Left lung (tissue), 10 donors: Measurements from ENCODE around the gene CAMK2N2. TPM values are rescaled to one million over a fixed set of nuclear protein-coding genes. Genes with fewer than 3 reads are reported as not detected.

Experiments
- ATAC-seq: fragments of 200-7000 bp; cut with Tn5 transposase; one replicate; pipeline ENCODE4 v1.9.1; 2020; ENCODE audit warnings: moderate library complexity
- DNase-seq, 4 donors: peaks; one replicate each; pipeline ENCODE4 v3.0.0-alpha.2; 2013 to 2020
- H3K27ac ChIP-seq, 2 donors: fragments of 200-600 bp; sonication (generic) in 1 of 2; one replicate each; pipeline versions ENCODE4 v1.5.0 to v1.8.0; 2020 to 2021
- H3K27me3 ChIP-seq, 2 donors: fragments of 200-600 bp; sonication (generic) in 1 of 2; one replicate each; pipeline versions ENCODE4 v1.5.0 to v1.8.0; 2020 to 2021
- H3K36me3 ChIP-seq, 2 donors: fragments of 200-600 bp; sonication (generic) in 1 of 2; one replicate each; pipeline versions ENCODE4 v1.5.0 to v1.8.0; 2020 to 2021
- H3K4me1 ChIP-seq, 2 donors: fragments of 200-600 bp; one replicate each; pipeline ENCODE4 v1.8.0; 2021
- H3K4me3 ChIP-seq, 2 donors: fragments of 200-600 bp; sonication (generic) in 1 of 2; one replicate each; pipeline versions ENCODE4 v1.5.0 to v1.8.0; 2020 to 2021; ENCODE audit warnings: mild to moderate bottlenecking in 1 of 2
- H3K9me3 ChIP-seq, 2 donors: fragments of 200-600 bp; sonication (generic) in 1 of 2; one replicate each; pipeline versions ENCODE4 v1.5.0 to v1.8.0; 2020 to 2021
- intact Hi-C, 2 donors: fragments of 100-400 bp; cut with DNase I; formaldehyde crosslinking; loops; one replicate each; pipeline versions ENCODE4 v1.11.2 to v1.14.2; 2022
- polyA plus RNA-seq, 6 donors: library from polyadenylated mRNA; unstranded; fragments of 120-200 nt; gene quantifications; one replicate each; pipeline ENCODE4 v1.2.1, GENCODE V29; 2013; ENCODE audit not compliant: insufficient read length in 6 of 6
- total RNA-seq, 2 donors: library from RNA; stranded (reverse); fragmentation: NEBNext Ultra II Directional; extraction: Animal tissue kit (Norgen Biotek cat#: 25700); gene quantifications; one replicate each; pipeline ENCODE4 v1.2.1, GENCODE V29; 2021
- TF ChIP-seq, protein P1 (sequence below), 2 donors: fragments of 200-600 bp; sonication (generic) in 1 of 2; IDR thresholded peaks; one replicate each; pipeline versions ENCODE4 v1.5.0 to v1.8.0; 2021; ENCODE audit warnings: antibody characterized with exemption in 2 of 2
- donor health status: DM: no; HTN: yes; CAD: no.
- donor health status: DM: no; HTN: no; CAD: no.

CAMK2N2 gene
- total and polyA plus RNA-seq, 8 donors = 0.10 to 1.0 (median 0.22) TPM; not detected in 1

DNA sequence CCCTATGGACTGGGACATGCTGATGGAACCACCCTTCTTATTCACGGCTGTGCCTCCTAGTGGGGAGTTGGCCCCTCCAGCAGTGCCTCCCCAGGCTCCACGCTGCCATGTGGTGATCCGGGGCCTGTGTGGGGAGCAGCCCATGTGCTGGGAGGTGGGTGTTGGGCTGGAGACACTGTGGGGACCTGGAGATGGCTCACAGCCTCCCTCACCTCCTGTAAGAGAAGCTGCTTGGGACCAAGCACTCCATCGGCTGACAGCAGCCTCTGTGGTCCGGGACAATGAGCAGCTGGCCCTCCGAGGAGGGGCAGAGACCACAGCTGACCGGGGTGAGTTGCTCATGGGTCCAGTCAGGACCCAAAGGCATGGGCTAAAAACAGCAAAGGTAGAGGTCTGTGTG lies 21.6 kb downstream of the CAMK2N2 start:
- Histone ChIP-seq H3K27me3 (peaks cover 0 to 19% of the 10 kb centered on the region in 2 donors), H3K9me3 (no peaks in the 10 kb centered on the region), H3K4me1 (peaks cover 0 to 7% of the 10 kb centered on the region in 2 donors), H3K36me3 (peaks cover 0 to 30% of the 10 kb centered on the region in 2 donors), H3K27ac (no peak overlapping the region), H3K4me3 (no peak overlapping the region)
- no peak for DNase-seq
- TF ChIP-seq, protein P1, sequence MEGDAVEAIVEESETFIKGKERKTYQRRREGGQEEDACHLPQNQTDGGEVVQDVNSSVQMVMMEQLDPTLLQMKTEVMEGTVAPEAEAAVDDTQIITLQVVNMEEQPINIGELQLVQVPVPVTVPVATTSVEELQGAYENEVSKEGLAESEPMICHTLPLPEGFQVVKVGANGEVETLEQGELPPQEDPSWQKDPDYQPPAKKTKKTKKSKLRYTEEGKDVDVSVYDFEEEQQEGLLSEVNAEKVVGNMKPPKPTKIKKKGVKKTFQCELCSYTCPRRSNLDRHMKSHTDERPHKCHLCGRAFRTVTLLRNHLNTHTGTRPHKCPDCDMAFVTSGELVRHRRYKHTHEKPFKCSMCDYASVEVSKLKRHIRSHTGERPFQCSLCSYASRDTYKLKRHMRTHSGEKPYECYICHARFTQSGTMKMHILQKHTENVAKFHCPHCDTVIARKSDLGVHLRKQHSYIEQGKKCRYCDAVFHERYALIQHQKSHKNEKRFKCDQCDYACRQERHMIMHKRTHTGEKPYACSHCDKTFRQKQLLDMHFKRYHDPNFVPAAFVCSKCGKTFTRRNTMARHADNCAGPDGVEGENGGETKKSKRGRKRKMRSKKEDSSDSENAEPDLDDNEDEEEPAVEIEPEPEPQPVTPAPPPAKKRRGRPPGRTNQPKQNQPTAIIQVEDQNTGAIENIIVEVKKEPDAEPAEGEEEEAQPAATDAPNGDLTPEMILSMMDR (IDR thresholded peaks at IDR 0.05) = no peak
- no peak for ATAC-seq
- intact Hi-C loops = loop anchor here in 1 of 2 donors (10.0 kb wide), 1 partner anchor 95 kb away; no protein-coding TSS in a partner anchor

DNA sequence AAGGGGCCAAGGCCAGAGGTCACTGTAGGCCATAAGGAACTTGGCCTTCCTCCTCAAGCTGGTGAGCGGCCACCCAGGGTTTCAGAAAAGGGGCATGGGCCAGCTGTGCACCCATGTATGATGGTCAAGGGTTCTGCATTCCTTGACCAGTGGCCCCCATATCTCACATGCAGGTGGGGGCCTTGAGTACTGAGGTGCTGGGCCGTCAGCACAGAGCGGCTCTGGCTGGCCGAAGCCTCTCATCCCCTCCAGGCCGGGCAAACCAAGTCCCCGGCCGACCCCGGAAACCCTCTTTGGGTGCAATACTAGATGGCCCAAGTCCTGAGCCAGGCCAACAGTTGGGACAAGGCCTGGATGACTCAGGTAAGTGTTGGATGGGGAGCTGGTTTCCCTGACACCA lies 22.1 kb downstream of the CAMK2N2 start:
- H3K27me3 ChIP-seq = peaks cover 0 to 24% of the 10 kb centered on the region in 2 donors
- TF ChIP-seq, protein P1 (IDR thresholded peaks at IDR 0.05) = no peak
- ATAC-seq (no peak), DNase-seq (no peak)
- H3K27ac ChIP-seq = no peak overlapping the region
- no peak overlapping the region for H3K4me3 ChIP-seq
- intact Hi-C loops = loop anchor here in 1 of 2 donors (10.0 kb wide), 1 partner anchor 94 kb away; no protein-coding TSS in a partner anchor
- H3K4me1 ChIP-seq = peaks cover 0 to 7% of the 10 kb centered on the region in 2 donors
- no peaks in the 10 kb centered on the region for H3K9me3 ChIP-seq
- peaks cover 0 to 25% of the 10 kb centered on the region in 2 donors for H3K36me3 ChIP-seq

DNA sequence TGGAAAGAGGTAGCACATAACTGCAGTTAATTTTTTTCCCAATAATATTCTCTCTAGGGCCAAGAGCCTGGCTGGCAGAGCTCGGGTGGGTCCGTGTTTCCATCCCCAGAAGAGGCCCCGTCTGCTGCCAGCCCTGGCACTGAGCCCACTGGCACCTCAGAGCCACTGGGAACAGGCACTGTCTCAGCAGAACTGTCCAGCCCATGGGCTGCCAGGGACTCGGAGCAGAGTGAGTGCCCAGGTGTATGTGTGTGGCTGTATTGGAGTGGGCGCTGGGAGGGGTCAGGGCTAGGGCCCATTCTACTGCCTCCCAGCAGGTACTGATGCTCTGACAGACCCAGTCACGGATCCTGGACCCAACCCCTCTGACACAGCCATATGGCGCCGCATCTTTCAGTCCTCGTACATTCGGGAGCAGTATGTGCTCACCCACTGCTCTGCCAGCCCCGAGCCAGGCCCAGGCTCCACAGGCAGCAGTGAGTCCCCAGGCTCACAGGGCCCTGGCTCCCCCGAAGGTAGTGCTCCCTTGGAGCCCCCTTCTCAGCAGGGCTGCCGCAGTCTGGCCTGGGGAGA lies 23.0 kb downstream of the CAMK2N2 start:
- ATAC-seq = no peak
- H3K4me1 ChIP-seq = peaks cover 0 to 7% of the 10 kb centered on the region in 2 donors
- H3K27me3 ChIP-seq = peaks cover 0 to 33% of the 10 kb centered on the region in 2 donors
- no peak overlapping the region for H3K4me3 ChIP-seq
- H3K9me3 ChIP-seq = no peaks in the 10 kb centered on the region
- intact Hi-C loops = loop anchor here in 1 of 2 donors (10.0 kb wide), 1 partner anchor 94 kb away; no protein-coding TSS in a partner anchor
- H3K27ac ChIP-seq = no peak overlapping the region
- TF ChIP-seq, protein P1 (IDR thresholded peaks at IDR 0.05) = no peak
- no peak for DNase-seq
- H3K36me3 ChIP-seq = peaks cover 0 to 16% of the 10 kb centered on the region in 2 donors

DNA sequence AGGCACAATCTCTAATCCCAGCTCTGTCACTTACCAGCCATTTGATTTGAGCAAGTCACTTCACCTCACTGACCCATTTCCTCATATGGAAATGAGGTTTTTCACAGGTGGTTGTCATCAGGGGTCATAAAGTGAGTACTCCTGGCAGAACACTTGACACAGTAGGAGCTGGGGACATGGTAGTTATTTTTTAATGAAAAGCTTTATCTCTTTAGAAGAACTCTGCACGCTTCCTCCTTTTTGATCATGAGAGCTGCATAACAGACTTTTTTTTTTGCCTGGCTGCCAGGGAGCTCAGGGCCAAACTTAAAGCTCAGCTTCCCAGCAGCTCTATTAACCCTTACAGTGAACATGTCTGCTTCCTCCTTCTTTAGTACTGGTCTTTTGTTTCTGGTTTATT lies 23.5 kb downstream of the CAMK2N2 start:
- ATAC-seq (no peak), DNase-seq (no peak)
- Histone ChIP-seq H3K36me3 (peaks cover 0 to 11% of the 10 kb centered on the region in 2 donors), H3K27ac (no peak overlapping the region), H3K9me3 (no peaks in the 10 kb centered on the region), H3K4me1 (peaks cover 0 to 7% of the 10 kb centered on the region in 2 donors), H3K27me3 (peaks cover 0 to 38% of the 10 kb centered on the region in 2 donors), H3K4me3 (no peak overlapping the region)
- TF ChIP-seq, protein P1 (IDR thresholded peaks at IDR 0.05) = no peak
- intact Hi-C loops = loop anchor here in 1 of 2 donors (10.0 kb wide), 1 partner anchor 93 kb away; no protein-coding TSS in a partner anchor

DNA sequence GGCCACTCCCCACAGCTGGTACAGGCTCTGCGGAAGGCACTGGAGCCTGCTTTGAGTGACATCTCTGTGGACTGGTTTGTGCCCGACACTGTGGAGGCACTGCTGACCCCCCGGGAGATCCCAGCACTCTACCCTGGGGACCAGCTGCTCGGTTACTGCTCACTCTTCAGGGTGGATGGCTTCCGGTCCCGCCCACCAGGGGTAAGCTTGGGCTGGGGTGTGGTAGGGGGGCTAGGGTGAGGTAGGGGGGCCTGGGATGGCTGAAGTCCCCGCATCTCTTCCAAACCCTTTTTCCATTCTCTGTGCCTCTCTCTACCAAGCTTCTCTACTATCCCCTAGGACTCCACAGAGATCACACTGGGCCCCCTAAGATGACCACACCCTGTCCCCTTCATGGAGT lies 24.1 kb downstream of the CAMK2N2 start:
- H3K4me3 ChIP-seq = no peak overlapping the region
- intact Hi-C loops = loop anchor here in 1 of 2 donors (10.0 kb wide), 1 partner anchor 92 kb away; no protein-coding TSS in a partner anchor
- H3K27ac ChIP-seq = no peak overlapping the region
- TF ChIP-seq, protein P1 (IDR thresholded peaks at IDR 0.05) = no peak
- peaks cover 0 to 5% of the 10 kb centered on the region in 2 donors for H3K4me1 ChIP-seq
- H3K9me3 ChIP-seq = no peaks in the 10 kb centered on the region
- peaks cover 0 to 5% of the 10 kb centered on the region in 2 donors for H3K36me3 ChIP-seq
- H3K27me3 ChIP-seq = peaks cover 2 to 44% of the 10 kb centered on the region in 2 donors
- DNase-seq (no peak), ATAC-seq (no peak)
